Measurements from ENCODE around the gene SDSL. TPM values are rescaled to one million over a fixed set of nuclear protein-coding genes. Genes with fewer than 3 reads are reported as not detected.
A peak's percentile ranks its signal among the peaks of the same experiment; 100 is the strongest.

Gene SDSL
- total RNA-seq, 4 donors from 2014 or later, result 0.91 to 1.4 (median 0.98) TPM; not detected in 1

DNA sequence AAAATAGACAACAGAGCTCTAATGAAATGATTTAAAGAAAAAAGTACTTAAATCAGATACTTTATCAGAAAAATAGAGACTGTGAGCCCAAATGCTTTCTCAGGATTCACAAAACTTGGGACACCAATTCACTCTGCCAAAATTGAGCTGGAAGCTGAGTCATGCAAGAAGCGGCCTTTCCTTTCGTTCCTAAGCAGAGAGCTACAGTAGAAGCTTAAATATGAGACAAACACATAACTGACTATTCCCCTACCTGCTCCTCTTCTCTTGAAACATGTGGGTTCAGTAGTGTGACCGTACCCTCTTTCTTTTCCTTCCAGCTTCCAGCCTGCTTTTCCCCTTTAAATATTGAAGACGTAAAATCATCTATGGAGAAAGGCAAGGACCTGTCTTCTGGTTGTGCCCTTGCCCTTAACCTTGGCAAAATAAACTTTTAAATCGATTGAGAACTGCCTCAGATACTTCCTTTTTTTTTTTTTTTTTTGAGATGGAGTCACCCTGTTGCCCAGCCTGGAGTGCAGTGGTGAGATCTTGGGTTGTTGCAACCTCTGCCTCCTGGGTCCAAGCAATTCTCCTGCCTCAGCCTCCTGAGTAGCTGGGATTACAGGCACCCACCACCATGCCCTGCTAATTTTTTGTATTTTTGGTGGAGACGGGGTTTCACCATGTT is 14.1 kb upstream of the SDSL start:
- DNase-seq (no peak), ATAC-seq (peak in 1 of 2 donors; percentile 56)
- in situ Hi-C loops (cut with MboI; ENCODE audit: low sequenced_read_pairs in 4 of 4), result no loop called here
- no peaks in the 10 kb centered on the region for H3K36me3 ChIP-seq
- TF ChIP-seq, protein P1, sequence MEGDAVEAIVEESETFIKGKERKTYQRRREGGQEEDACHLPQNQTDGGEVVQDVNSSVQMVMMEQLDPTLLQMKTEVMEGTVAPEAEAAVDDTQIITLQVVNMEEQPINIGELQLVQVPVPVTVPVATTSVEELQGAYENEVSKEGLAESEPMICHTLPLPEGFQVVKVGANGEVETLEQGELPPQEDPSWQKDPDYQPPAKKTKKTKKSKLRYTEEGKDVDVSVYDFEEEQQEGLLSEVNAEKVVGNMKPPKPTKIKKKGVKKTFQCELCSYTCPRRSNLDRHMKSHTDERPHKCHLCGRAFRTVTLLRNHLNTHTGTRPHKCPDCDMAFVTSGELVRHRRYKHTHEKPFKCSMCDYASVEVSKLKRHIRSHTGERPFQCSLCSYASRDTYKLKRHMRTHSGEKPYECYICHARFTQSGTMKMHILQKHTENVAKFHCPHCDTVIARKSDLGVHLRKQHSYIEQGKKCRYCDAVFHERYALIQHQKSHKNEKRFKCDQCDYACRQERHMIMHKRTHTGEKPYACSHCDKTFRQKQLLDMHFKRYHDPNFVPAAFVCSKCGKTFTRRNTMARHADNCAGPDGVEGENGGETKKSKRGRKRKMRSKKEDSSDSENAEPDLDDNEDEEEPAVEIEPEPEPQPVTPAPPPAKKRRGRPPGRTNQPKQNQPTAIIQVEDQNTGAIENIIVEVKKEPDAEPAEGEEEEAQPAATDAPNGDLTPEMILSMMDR (IDR thresholded peaks at IDR 0.05 in 4 of 5, conservative IDR thresholded peaks at IDR 0.05 in 1 of 5), result no peak
- no peak for TF ChIP-seq POLR2A (IDR thresholded peaks at IDR 0.05)
- H3K27ac ChIP-seq, result no peak overlapping the region
- intact Hi-C loops (cut with DNase I; ENCODE audit: low total_unique reads), result no loop called here
- no peak overlapping the region for H3K4me3 ChIP-seq
- no peaks in the 10 kb centered on the region for H3K27me3 ChIP-seq
- peaks cover 0 to 19% of the 10 kb centered on the region in 2 donors for H3K4me1 ChIP-seq
- H3K9me3 ChIP-seq, result no peaks in the 10 kb centered on the region

DNA sequence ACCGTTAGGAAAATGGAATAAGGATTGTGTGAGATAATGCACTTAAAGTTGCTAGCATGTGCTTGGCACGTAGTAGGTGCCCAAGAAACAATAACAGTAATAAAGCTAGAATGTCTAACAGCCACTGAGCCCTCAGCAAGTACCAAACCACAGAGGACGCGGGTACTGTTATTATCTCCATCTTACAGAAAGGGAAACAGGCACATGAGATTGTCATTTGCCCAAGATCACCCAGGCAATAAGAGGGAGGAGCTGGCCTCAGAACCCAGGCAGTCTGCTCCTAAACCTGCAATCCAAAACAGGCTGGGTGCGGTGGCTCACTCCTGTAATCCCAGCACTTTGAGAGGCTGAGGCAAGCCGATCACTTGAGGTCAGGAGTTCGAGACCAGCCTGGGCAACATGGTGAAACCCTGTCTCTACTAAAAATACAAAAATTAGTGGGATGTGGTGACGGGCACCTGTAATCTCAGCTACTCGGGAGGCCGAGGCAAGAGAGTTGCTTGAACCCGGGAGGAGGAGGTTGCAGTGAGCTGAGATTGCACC is 13.4 kb upstream of the SDSL start:
- H3K9me3 ChIP-seq, result no peaks in the 10 kb centered on the region
- ATAC-seq (no peak), DNase-seq (no peak)
- H3K27me3 ChIP-seq, result no peaks in the 10 kb centered on the region
- H3K4me1 ChIP-seq, result peaks cover 0 to 18% of the 10 kb centered on the region in 2 donors
- in situ Hi-C loops (cut with MboI; ENCODE audit: low sequenced_read_pairs in 4 of 4) (no loop called here), intact Hi-C loops (cut with DNase I; ENCODE audit: low total_unique reads) (no loop called here)
- H3K4me3 ChIP-seq, result no peak overlapping the region
- TF ChIP-seq, protein P1 (IDR thresholded peaks at IDR 0.05 in 4 of 5, conservative IDR thresholded peaks at IDR 0.05 in 1 of 5), result no peak
- TF ChIP-seq POLR2A (IDR thresholded peaks at IDR 0.05), result no peak
- H3K27ac ChIP-seq, result no peak overlapping the region
- H3K36me3 ChIP-seq, result no peaks in the 10 kb centered on the region

DNA sequence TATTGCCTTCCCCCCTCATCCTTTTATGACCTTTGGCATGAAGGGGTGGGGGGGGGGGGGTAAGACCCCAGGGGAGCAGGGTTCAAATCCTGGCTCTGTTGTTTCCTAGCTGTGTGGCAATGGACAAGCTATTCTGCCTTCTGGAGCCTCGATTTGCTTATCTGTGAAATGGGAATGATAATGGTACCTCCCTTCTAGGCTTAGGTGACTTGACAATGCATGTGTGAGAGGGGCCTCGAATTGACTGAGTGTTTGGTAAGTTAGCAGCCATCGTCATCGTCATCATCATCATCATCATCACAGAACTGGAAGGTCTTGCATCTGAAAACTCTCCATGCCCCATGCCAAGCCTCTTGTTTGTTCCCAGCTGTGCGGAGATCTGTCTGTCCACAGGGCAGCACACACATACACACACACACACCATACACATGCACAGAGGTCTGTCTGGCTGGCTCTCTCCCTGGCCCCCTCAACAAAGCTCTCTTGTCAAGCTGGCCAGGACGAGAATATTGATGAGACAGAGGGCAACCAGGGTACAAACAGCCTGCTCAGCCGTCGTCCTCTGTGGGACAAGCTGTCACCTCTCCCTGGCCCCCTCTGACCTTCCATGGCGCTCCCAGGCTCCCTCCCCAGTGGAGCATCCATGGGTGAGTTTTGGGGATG is 12.6 kb upstream of the SDSL start:
- DNase-seq (no peak), ATAC-seq (no peak)
- Histone ChIP-seq H3K27me3 (no peaks in the 10 kb centered on the region), H3K4me3 (no peak overlapping the region), H3K36me3 (no peaks in the 10 kb centered on the region), H3K27ac (no peak overlapping the region), H3K4me1 (peaks cover 0 to 10% of the 10 kb centered on the region in 2 donors), H3K9me3 (no peaks in the 10 kb centered on the region)
- in situ Hi-C loops (cut with MboI; ENCODE audit: low sequenced_read_pairs in 4 of 4), result no loop called here
- intact Hi-C loops (cut with DNase I; ENCODE audit: low total_unique reads), result no loop called here
- TF ChIP-seq POLR2A (IDR thresholded peaks at IDR 0.05), result no peak
- TF ChIP-seq, protein P1 (IDR thresholded peaks at IDR 0.05 in 4 of 5, conservative IDR thresholded peaks at IDR 0.05 in 1 of 5), result no peak

DNA sequence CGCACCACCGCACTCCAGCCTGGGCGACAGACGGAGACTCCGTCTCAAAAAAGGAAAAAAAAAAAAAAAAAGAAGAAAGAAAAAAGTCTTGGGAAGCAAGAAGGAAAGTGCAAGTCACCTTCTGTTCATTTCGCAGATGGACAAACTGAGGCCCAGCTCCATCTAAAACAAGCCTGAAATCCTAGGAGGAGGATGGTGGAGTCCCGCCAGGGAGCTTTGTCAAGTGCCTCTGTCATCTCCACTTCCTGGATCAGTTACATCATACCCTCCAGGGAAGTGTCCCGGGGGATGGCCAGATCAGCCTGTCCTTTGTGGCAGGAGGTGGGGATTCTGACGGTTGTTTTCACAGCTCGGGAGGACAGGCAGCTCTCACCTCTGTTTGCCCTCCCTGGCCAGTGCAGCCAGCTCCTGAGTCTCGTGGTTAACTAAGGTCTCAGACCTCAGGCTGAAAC is 8.7 kb upstream of the SDSL start:
- no peaks in the 10 kb centered on the region for H3K9me3 ChIP-seq
- intact Hi-C loops (cut with DNase I; ENCODE audit: low total_unique reads), result no loop called here
- H3K36me3 ChIP-seq, result no peaks in the 10 kb centered on the region
- TF ChIP-seq, protein P1 (IDR thresholded peaks at IDR 0.05 in 4 of 5, conservative IDR thresholded peaks at IDR 0.05 in 1 of 5), result no peak
- no peak for TF ChIP-seq POLR2A (IDR thresholded peaks at IDR 0.05)
- in situ Hi-C loops (cut with MboI; ENCODE audit: low sequenced_read_pairs in 4 of 4), result no loop called here
- no peaks in the 10 kb centered on the region for H3K27me3 ChIP-seq
- ATAC-seq, result peak in 1 of 2 donors; percentile 33
- H3K27ac ChIP-seq, result no peak overlapping the region
- peak in 1 of 2 donors; percentile 30 for DNase-seq
- no peak overlapping the region for H3K4me3 ChIP-seq
- no peaks in the 10 kb centered on the region for H3K4me1 ChIP-seq

Data from gastrocnemius medialis (tissue), 4 donors.